H9 (cell line): ENCODE measurements around the gene SDK2. TPM values are rescaled to one million over a fixed set of nuclear protein-coding genes. Genes with fewer than 3 reads are reported as not detected.
A peak's percentile ranks its signal among the peaks of the same experiment; 100 is the strongest.

Experiments used
- DNase-seq: peaks from one replicate; pipeline ENCODE4 v3.0.0-alpha.2; 2017
- H2AFZ ChIP-seq: one replicate; pipeline ENCODE4 v1.6.1; 2013; ENCODE audit warnings: mild to moderate bottlenecking, low read length, control low read depth, moderate library complexity
- H2AK5ac ChIP-seq: 2 replicates; pipeline ENCODE4 v1.6.1; 2013; ENCODE audit warnings: low read length, control low read depth, mixed read lengths; ENCODE audit not compliant: insufficient read length
- H2BK120ac ChIP-seq: one replicate; pipeline ENCODE4 v1.6.1; 2013; ENCODE audit warnings: low read depth, mild to moderate bottlenecking, low read length, control low read depth, inconsistent platforms; ENCODE audit not compliant: poor library complexity, severe bottlenecking
- H2BK12ac ChIP-seq: 2 replicates; pipeline ENCODE4 v1.6.1; 2013; ENCODE audit warnings: low read length, control low read depth, mixed read lengths, low read depth; ENCODE audit not compliant: insufficient read length
- H2BK15ac ChIP-seq: 2 replicates; pipeline ENCODE4 v1.6.1; 2013; ENCODE audit warnings: low read depth, low read length, control low read depth
- H2BK20ac ChIP-seq: one replicate; pipeline ENCODE4 v1.6.1; 2013; ENCODE audit warnings: low read depth, mild to moderate bottlenecking, low read length, control low read depth, inconsistent platforms; ENCODE audit not compliant: poor library complexity, severe bottlenecking
- H2BK5ac ChIP-seq: 2 replicates; pipeline ENCODE4 v1.6.1; 2013; ENCODE audit warnings: low read length, control low read depth, mixed read lengths; ENCODE audit not compliant: insufficient read length
- H3K14ac ChIP-seq: 2 replicates; pipeline ENCODE4 v1.6.1; 2013; ENCODE audit warnings: low read length, control low read depth; ENCODE audit not compliant: insufficient read depth
- H3K18ac ChIP-seq: 2 replicates; pipeline ENCODE4 v1.6.1; 2013; ENCODE audit warnings: low read depth, mild to moderate bottlenecking, mixed read lengths, low read length, control low read depth; ENCODE audit not compliant: insufficient read length
- H3K23ac ChIP-seq: 2 replicates; pipeline ENCODE4 v1.6.1; 2013; ENCODE audit warnings: low read length, control low read depth, mixed read lengths, low read depth; ENCODE audit not compliant: insufficient read length
- H3K23me2 ChIP-seq: 2 replicates; pipeline ENCODE4 v1.6.1; 2013; ENCODE audit warnings: low read depth, mild to moderate bottlenecking, mixed read lengths, low read length, control low read depth; ENCODE audit not compliant: insufficient read length, poor library complexity, severe bottlenecking
- H3K27ac ChIP-seq: 2 replicates; pipeline ENCODE4 v1.5.1; 2013; ENCODE audit warnings: low read length, control low read depth, mixed read lengths, low read depth; ENCODE audit not compliant: insufficient read length
- H3K27me3 ChIP-seq: 2 replicates; pipeline ENCODE4 v1.6.1; 2013; ENCODE audit warnings: low read length, control low read depth, inconsistent platforms; ENCODE audit not compliant: insufficient read depth
- H3K4ac ChIP-seq: 2 replicates; pipeline ENCODE4 v1.6.1; 2013; ENCODE audit warnings: low read depth, mild to moderate bottlenecking, control low read depth, inconsistent platforms, low read length, moderate library complexity
- H3K4me1 ChIP-seq: 2 replicates; pipeline ENCODE4 v1.6.1; 2013; ENCODE audit warnings: low read length, control low read depth, inconsistent platforms; ENCODE audit not compliant: insufficient read depth
- H3K4me2 ChIP-seq: 2 replicates; pipeline ENCODE4 v1.6.1; 2013; ENCODE audit warnings: low read length, control low read depth, mixed read lengths; ENCODE audit not compliant: insufficient read length, insufficient read depth
- H3K56ac ChIP-seq: 2 replicates; pipeline ENCODE4 v1.6.1; 2013; ENCODE audit warnings: low read depth, mild to moderate bottlenecking, mixed read lengths, low read length, control low read depth; ENCODE audit not compliant: insufficient read length
- H3K79me1 ChIP-seq: 2 replicates; pipeline ENCODE4 v1.6.1; 2013; ENCODE audit warnings: low read depth, mild to moderate bottlenecking, moderate library complexity, low read length, control low read depth, inconsistent platforms; ENCODE audit not compliant: insufficient read depth, poor library complexity, severe bottlenecking
- H3K79me2 ChIP-seq: 2 replicates; pipeline ENCODE4 v1.6.1; 2013; ENCODE audit warnings: low read length, control low read depth, inconsistent platforms; ENCODE audit not compliant: insufficient read depth
- H3K9ac ChIP-seq: 2 replicates; pipeline ENCODE4 v1.6.1; 2013; ENCODE audit warnings: low read length, control low read depth, mixed read lengths; ENCODE audit not compliant: insufficient read length; ENCODE audit errors: extremely low read depth
- H3K9me3 ChIP-seq: one replicate; pipeline ENCODE4 v1.6.1; 2013; ENCODE audit warnings: low read depth, low read length, inconsistent platforms; ENCODE audit not compliant: control insufficient read depth
- H3T11ph ChIP-seq: one replicate; pipeline ENCODE4 v1.6.1; 2013; ENCODE audit warnings: mild to moderate bottlenecking, low read length, control low read depth, inconsistent platforms
- H4K20me1 ChIP-seq: one replicate; pipeline ENCODE4 v1.6.1; 2013; ENCODE audit not compliant: control insufficient read depth, insufficient read length, insufficient read depth
- H4K5ac ChIP-seq: 2 replicates; pipeline ENCODE4 v1.6.1; 2013; ENCODE audit warnings: low read depth, mild to moderate bottlenecking, mixed read lengths, low read length, control low read depth; ENCODE audit not compliant: insufficient read length
- H4K8ac ChIP-seq: replicated peaks from 2 replicates; pipeline ENCODE4 v1.6.1; 2013; ENCODE audit warnings: low read length, control low read depth, mixed read lengths, low read depth; ENCODE audit not compliant: insufficient read length
- H4K91ac ChIP-seq: 2 replicates; pipeline ENCODE4 v1.6.1; 2013; ENCODE audit warnings: low read depth, mild to moderate bottlenecking, moderate library complexity, mixed read lengths, low read length, control low read depth; ENCODE audit not compliant: insufficient read length
- H3K27ac Mint-ChIP-seq, 3 experiments: 2 replicates in 2 of 3; 3 replicates in 1 of 3; pipeline ENCODE4 v1.8.0; 2020 to 2021; ENCODE audit warnings: mixed read lengths in 3 of 3, mild to moderate bottlenecking in 1 of 3, moderate library complexity in 1 of 3
- H3K27me3 Mint-ChIP-seq: 2 replicates; pipeline ENCODE4 v1.8.0; 2021; ENCODE audit warnings: low read depth, mild to moderate bottlenecking, moderate library complexity, mixed read lengths
- H3K36me3 Mint-ChIP-seq, 3 experiments: 2 replicates in 2 of 3; 3 replicates in 1 of 3; pipeline ENCODE4 v1.8.0; 2020 to 2021; ENCODE audit warnings: low read depth in 3 of 3, mixed read lengths in 3 of 3; ENCODE audit not compliant: insufficient read depth in 1 of 3
- H3K4me1 Mint-ChIP-seq, 2 experiments: 2 replicates each; pipeline ENCODE4 v1.8.0; 2020; ENCODE audit warnings: mixed read lengths in 2 of 2
- H3K4me3 Mint-ChIP-seq, 2 experiments: 2 replicates in 1 of 2; 3 replicates in 1 of 2; pipeline ENCODE4 v1.8.0; 2020 to 2021; ENCODE audit warnings: mild to moderate bottlenecking in 2 of 2, mixed read lengths in 2 of 2, moderate library complexity in 1 of 2
- H3K9me3 Mint-ChIP-seq, 2 experiments: 2 replicates in 1 of 2; 3 replicates in 1 of 2; pipeline ENCODE4 v1.8.0; 2020; ENCODE audit warnings: mild to moderate bottlenecking in 2 of 2, mixed read lengths in 2 of 2, moderate library complexity in 1 of 2
- CTCF ChIP-seq: fragments of 200-600 bp; sonication (generic); conservative IDR thresholded peaks from 3 replicates; pipeline ENCODE4 v1.8.0; 2021; ENCODE audit warnings: antibody characterized with exemption, mild to moderate bottlenecking
- WGBS: extraction: QIAGEN DNeasy Blood & Tissue Kit; methylation state at CpG from one replicate; pipeline ENCODE4 v1.1.7; 2013; ENCODE audit warnings: missing lambda C conversion rate, low lambda C conversion rate, mixed read lengths; ENCODE audit not compliant: insufficient read length; ENCODE audit errors: extremely low coverage; 5-methylcytosine and 5-hydroxymethylcytosine counted together
- total RNA-seq: library from RNA; stranded (reverse); gene quantifications from 2 replicates; pipeline ENCODE4 v1.2.1, GENCODE V29; 2021

Gene SDK2
- total RNA-seq, 1 experiment from 2014 or later: 9.1 TPM

GRCh38 chr17:73349647-73350046 lies 294.6 kb downstream of the SDK2 start:
- H3K27ac ChIP-seq: no peak overlapping the region
- H3K27ac Mint-ChIP-seq: peak overlapping the region in 1 of 3 experiments; percentile 80; a peak in 1 of 7 replicates

More at GRCh38 chr17:73349647-73350046, 294.6 kb downstream of the SDK2 start:
- H4K20me1 ChIP-seq: no peaks in the 10 kb centered on the region
- no peak overlapping the region for H2BK5ac ChIP-seq
- H3K23me2 ChIP-seq: no peaks in the 10 kb centered on the region
- DNase-seq: no peak
- H3K9ac ChIP-seq: no peak overlapping the region
- no peaks in the 10 kb centered on the region for H3K79me1 ChIP-seq
- no peak overlapping the region for H3K14ac ChIP-seq
- H3K9me3 ChIP-seq: no peaks in the 10 kb centered on the region
- no peak for TF ChIP-seq CTCF
- no peak overlapping the region for H2BK20ac ChIP-seq
- H3K36me3 Mint-ChIP-seq: peaks cover 0 to 16% (median 0%) of the 10 kb centered on the region in 3 experiments; a peak in 3 of 7 replicates
- H3K4me1 ChIP-seq: peaks cover 2% of the 10 kb centered on the region; the same call in 1 of the 2 replicates
- WGBS: no CpG with 5 or more reads among the region's 9 CpGs
- H3K4me3 Mint-ChIP-seq: no peak overlapping the region
- no peak overlapping the region for H2BK12ac ChIP-seq
- no peak overlapping the region for H2AFZ ChIP-seq
- no peak overlapping the region for H3K23ac ChIP-seq
- H3K4ac ChIP-seq: no peak overlapping the region
- H4K5ac ChIP-seq: no peak overlapping the region
- H3K79me2 ChIP-seq: no peaks in the 10 kb centered on the region
- peaks cover 31 to 39% of the 10 kb centered on the region in 2 experiments for H3K4me1 Mint-ChIP-seq
- no peak overlapping the region for H2BK120ac ChIP-seq
- no peak overlapping the region for H4K91ac ChIP-seq
- H2AK5ac ChIP-seq: no peak overlapping the region
- H3K18ac ChIP-seq: no peak overlapping the region
- no peaks in the 10 kb centered on the region for H3K9me3 Mint-ChIP-seq
- no peak overlapping the region for H3K4me2 ChIP-seq
- H3T11ph ChIP-seq: no peak overlapping the region
- no peaks in the 10 kb centered on the region; the same call in none of the 2 replicates for H3K27me3 Mint-ChIP-seq
- H2BK15ac ChIP-seq: no peak overlapping the region
- no peaks in the 10 kb centered on the region for H3K27me3 ChIP-seq
- no peak overlapping the region for H4K8ac ChIP-seq
- no peak overlapping the region for H3K56ac ChIP-seq
